ENCODE results near the gene CXCR6. TPM values are rescaled to one million over a fixed set of nuclear protein-coding genes. Genes with fewer than 3 reads are reported as not detected.

CXCR6 gene
- total RNA-seq, 1 experiment from 2014 or later: not detected

DNA sequence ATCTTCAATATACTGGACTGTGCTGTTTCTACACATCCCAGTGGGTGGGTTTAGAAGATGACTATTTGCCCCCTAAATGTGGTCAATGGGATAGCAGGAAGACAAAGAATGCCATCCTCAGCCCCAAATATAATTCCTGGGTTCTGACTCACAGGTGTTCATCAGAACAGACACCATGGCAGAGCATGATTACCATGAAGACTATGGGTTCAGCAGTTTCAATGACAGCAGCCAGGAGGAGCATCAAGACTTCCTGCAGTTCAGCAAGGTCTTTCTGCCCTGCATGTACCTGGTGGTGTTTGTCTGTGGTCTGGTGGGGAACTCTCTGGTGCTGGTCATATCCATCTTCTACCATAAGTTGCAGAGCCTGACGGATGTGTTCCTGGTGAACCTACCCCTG lies 3.0 kb downstream of the CXCR6 start:
- no peaks in the 10 kb centered on the region for H3K4me1 Mint-ChIP-seq

More for the DNA sequence above, 3.0 kb downstream of the CXCR6 start:
- no peak overlapping the region for H2BK5ac ChIP-seq (ENCODE audit: insufficient read length, low read length)
- H3K14ac ChIP-seq (ENCODE audit: insufficient read depth, low read length): no peak overlapping the region
- no peak overlapping the region for H2BK15ac ChIP-seq (ENCODE audit: low read depth, low read length)
- H4K5ac ChIP-seq (ENCODE audit: insufficient read length, low read depth, low read length): no peak overlapping the region
- H4K20me1 ChIP-seq (ENCODE audit: control insufficient read depth, insufficient read depth, insufficient read length): no peaks in the 10 kb centered on the region
- H2AFZ ChIP-seq (ENCODE audit: low read length): no peak overlapping the region
- no peak overlapping the region for H3K23ac ChIP-seq (ENCODE audit: insufficient read length, low read depth, low read length)
- no peak overlapping the region for H3K27ac ChIP-seq (ENCODE audit: insufficient read length, low read depth, low read length)
- Mint-ChIP-seq H3K27ac (no peak overlapping the region), H3K36me3 (ENCODE audit: insufficient read depth in 1 of 3, low read depth in 3 of 3) (peaks cover 13 to 43% (median 37%) of the 10 kb centered on the region in 3 experiments; a peak in 6 of 7 replicates), H3K4me3 (no peak overlapping the region), H3K9me3 (no peaks in the 10 kb centered on the region), H3K27me3 (ENCODE audit: low read depth) (no peaks in the 10 kb centered on the region)
- no peak overlapping the region for H3T11ph ChIP-seq (ENCODE audit: low read length)
- H2BK12ac ChIP-seq (ENCODE audit: insufficient read length, low read depth, low read length): no peak overlapping the region
- H4K8ac ChIP-seq (replicated peaks; ENCODE audit: insufficient read length, low read depth, low read length): no peak overlapping the region
- no peak overlapping the region for H2BK120ac ChIP-seq (ENCODE audit: low read depth, low read length, poor library complexity, severe bottlenecking)
- no peaks in the 10 kb centered on the region for H3K79me2 ChIP-seq (ENCODE audit: insufficient read depth, low read length)
- no peak for DNase-seq
- no peak overlapping the region for H3K18ac ChIP-seq (ENCODE audit: insufficient read length, low read depth, low read length)
- H4K91ac ChIP-seq (ENCODE audit: insufficient read length, low read depth, low read length): no peak overlapping the region
- no peak overlapping the region for H3K4me2 ChIP-seq (ENCODE audit: insufficient read depth, insufficient read length, low read length)
- H3K27me3 ChIP-seq (ENCODE audit: insufficient read depth, low read length): no peaks in the 10 kb centered on the region
- no peaks in the 10 kb centered on the region for H3K23me2 ChIP-seq (ENCODE audit: insufficient read length, low read depth, low read length, poor library complexity, severe bottlenecking)
- H2AK5ac ChIP-seq (ENCODE audit: insufficient read length, low read length): no peak overlapping the region
- no peaks in the 10 kb centered on the region for H3K4me1 ChIP-seq (ENCODE audit: insufficient read depth, low read length)
- TF ChIP-seq, protein P1, sequence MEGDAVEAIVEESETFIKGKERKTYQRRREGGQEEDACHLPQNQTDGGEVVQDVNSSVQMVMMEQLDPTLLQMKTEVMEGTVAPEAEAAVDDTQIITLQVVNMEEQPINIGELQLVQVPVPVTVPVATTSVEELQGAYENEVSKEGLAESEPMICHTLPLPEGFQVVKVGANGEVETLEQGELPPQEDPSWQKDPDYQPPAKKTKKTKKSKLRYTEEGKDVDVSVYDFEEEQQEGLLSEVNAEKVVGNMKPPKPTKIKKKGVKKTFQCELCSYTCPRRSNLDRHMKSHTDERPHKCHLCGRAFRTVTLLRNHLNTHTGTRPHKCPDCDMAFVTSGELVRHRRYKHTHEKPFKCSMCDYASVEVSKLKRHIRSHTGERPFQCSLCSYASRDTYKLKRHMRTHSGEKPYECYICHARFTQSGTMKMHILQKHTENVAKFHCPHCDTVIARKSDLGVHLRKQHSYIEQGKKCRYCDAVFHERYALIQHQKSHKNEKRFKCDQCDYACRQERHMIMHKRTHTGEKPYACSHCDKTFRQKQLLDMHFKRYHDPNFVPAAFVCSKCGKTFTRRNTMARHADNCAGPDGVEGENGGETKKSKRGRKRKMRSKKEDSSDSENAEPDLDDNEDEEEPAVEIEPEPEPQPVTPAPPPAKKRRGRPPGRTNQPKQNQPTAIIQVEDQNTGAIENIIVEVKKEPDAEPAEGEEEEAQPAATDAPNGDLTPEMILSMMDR (conservative IDR thresholded peaks at IDR 0.05): no peak
- H3K9ac ChIP-seq (ENCODE audit: extremely low read depth, insufficient read length, low read length): no peak overlapping the region
- H3K9me3 ChIP-seq (ENCODE audit: control insufficient read depth, low read depth, low read length): no peaks in the 10 kb centered on the region
- WGBS (ENCODE audit: extremely low coverage, insufficient read length, low lambda C conversion rate): no CpG with 5 or more reads among the region's 1 CpG
- H3K79me1 ChIP-seq (ENCODE audit: insufficient read depth, low read depth, low read length, poor library complexity, severe bottlenecking): no peaks in the 10 kb centered on the region
- H3K4ac ChIP-seq (ENCODE audit: low read depth, low read length): no peak overlapping the region
- H2BK20ac ChIP-seq (ENCODE audit: low read depth, low read length, poor library complexity, severe bottlenecking): no peak overlapping the region
- no peak overlapping the region for H3K56ac ChIP-seq (ENCODE audit: insufficient read length, low read depth, low read length)

All from H9 (cell line).